GM06990 (cell line): ENCODE measurements around the gene C9orf152.
A peak's percentile ranks its signal among the peaks of the same experiment; 100 is the strongest.

ENCODE experiments used
- DNase-seq: peaks from one replicate; pipeline ENCODE4 v3.0.0-alpha.2; 2011; ENCODE audit not compliant: insufficient read length; ENCODE audit errors: extremely low read depth
- H3K27me3 ChIP-seq: replicated peaks from 2 replicates; pipeline ENCODE4 v1.6.0; 2011; ENCODE audit warnings: low read length; ENCODE audit not compliant: control insufficient read depth, insufficient read depth
- H3K36me3 ChIP-seq: 2 replicates; pipeline ENCODE4 v1.5.1; 2011; ENCODE audit warnings: low read length; ENCODE audit not compliant: control insufficient read depth, insufficient read depth
- H3K4me3 ChIP-seq: replicated peaks from 2 replicates; pipeline ENCODE4 v1.5.1; 2011; ENCODE audit warnings: low read depth, mild to moderate bottlenecking, control low read depth, low read length
- TF ChIP-seq, protein P1 (sequence below): IDR thresholded peaks from 2 replicates; pipeline ENCODE4 v1.5.1; 2011; ENCODE audit warnings: low read length, control low read depth, mild to moderate bottlenecking, inconsistent platforms; ENCODE audit not compliant: insufficient read depth, poor library complexity, severe bottlenecking

Gene C9orf152, protein sequence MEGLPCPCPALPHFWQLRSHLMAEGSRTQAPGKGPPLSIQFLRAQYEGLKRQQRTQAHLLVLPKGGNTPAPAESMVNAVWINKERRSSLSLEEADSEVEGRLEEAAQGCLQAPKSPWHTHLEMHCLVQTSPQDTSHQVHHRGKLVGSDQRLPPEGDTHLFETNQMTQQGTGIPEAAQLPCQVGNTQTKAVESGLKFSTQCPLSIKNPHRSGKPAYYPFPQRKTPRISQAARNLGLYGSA

DNA sequence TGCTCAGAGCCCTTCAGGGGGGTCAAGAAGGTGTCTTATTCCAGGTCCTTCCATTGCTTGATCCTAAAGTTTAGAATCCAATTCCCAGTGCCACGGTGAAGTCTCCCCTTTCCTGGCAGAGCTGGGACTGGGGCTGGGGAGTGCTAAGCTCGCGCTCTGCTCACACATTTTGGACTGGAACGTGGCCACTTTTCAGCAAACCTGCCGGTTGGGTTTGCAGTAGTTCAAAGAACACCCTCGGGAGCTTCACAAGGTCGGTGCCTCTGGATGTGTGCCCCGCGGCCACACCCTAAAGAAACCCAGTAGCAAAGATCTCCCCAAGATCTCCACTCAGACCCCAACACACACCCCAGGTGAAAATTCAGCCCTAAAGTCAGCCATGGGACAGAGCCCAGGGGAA, at the start of gene C9orf152:
Gene C9orf152 (minus strand): TSS at position 129 of the 400 bp plus-strand sequence. CDS start 580 bp downstream, outside the sequence.
- DNase-seq, result no peak
- Histone ChIP-seq H3K27me3 (no peaks in the 10 kb centered on the region; the same call in 1 of the 2 replicates), H3K4me3 (no peak within 1 kb of the TSS), H3K36me3 (no peaks in the 10 kb centered on the region)
- TF ChIP-seq, protein P1, sequence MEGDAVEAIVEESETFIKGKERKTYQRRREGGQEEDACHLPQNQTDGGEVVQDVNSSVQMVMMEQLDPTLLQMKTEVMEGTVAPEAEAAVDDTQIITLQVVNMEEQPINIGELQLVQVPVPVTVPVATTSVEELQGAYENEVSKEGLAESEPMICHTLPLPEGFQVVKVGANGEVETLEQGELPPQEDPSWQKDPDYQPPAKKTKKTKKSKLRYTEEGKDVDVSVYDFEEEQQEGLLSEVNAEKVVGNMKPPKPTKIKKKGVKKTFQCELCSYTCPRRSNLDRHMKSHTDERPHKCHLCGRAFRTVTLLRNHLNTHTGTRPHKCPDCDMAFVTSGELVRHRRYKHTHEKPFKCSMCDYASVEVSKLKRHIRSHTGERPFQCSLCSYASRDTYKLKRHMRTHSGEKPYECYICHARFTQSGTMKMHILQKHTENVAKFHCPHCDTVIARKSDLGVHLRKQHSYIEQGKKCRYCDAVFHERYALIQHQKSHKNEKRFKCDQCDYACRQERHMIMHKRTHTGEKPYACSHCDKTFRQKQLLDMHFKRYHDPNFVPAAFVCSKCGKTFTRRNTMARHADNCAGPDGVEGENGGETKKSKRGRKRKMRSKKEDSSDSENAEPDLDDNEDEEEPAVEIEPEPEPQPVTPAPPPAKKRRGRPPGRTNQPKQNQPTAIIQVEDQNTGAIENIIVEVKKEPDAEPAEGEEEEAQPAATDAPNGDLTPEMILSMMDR, result no peak

DNA sequence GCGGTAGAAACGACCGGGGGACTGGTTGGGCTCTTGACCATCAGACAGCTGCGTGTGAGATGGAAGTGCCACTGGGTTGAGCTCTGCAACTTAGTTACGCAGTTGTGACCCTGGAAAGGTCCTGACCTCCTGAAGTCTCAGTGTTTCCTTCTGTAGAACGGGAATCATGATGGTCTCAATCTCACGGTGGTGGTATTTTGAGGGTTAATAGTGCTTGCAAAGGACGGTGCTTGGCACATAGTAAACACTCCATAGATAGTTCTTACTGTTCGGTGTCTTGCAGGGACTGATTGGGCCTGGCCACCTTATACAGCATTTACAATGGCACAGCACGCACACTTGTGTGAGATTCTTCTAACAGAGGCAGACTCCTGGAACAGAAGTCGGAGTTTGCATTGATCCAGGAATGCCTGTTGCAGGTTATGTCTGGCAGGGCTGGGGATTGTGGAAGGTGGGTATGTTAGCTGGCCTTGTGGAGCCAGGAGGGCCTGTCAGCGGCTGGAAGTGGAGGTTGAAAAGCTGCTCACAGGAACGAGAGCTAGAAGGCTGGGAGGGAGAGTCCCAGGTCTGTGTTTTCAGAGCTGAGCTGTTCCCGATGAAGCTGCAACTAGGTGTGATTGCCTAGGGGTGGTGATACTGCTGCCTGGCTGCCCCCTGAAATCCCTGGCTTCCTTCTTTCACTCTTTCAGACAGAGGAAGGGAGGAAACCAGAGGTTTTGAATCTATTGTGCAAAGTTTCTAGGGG, 49.3 kb upstream of the C9orf152 start:
- peak overlapping the region; percentile 92 for H3K4me3 ChIP-seq
- TF ChIP-seq, protein P1, result no peak
- no peaks in the 10 kb centered on the region for H3K27me3 ChIP-seq
- H3K36me3 ChIP-seq, result no peaks in the 10 kb centered on the region
- DNase-seq, result no peak

DNA sequence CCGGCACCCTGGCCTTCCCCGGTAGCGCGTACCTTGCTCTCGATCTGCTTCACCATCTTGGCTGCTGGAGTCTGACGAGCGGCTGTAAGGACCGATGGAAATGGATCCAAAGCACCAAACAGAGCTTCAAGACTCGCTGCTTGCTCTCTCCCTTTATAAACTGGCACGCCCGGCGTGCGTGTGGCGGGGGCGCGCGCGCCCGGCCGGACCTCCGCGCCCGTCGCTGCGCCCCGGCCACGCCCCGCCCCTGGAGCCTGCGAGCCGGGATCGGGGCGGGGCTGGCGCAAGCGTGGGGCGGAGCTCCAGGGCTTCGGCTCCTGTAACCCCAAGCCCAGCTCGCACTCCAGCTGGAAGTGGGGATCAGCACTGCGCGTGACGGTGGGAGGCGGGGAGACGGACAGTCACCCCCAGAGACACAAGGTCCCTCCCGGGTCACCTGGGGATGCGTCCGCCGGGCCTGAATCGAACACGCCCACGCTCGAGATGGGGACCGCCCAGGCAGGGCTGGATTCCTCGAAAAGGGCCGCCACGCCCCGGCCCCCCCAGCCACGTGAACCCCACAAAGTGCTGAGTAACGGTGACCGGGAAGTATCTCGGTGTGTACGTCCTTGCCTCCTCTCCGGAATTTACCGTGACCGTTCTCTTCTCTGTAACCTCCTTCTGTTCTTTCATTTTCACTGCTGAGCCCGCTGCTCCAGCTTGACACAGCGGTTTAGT, 48.6 kb upstream of the C9orf152 start, which contains the start of gene TXN:
Gene TXN (minus strand): TSS at position 128 of the 717 bp plus-strand sequence. CDS start 72 bp downstream, at position 56.
- Histone ChIP-seq H3K27me3 (no peaks in the 10 kb centered on the region), H3K36me3 (no peaks in the 10 kb centered on the region), H3K4me3 (peak within 1 kb of the TSS; percentile 92)
- TF ChIP-seq, protein P1, result no peak
- DNase-seq, result peak; percentile 97

DNA sequence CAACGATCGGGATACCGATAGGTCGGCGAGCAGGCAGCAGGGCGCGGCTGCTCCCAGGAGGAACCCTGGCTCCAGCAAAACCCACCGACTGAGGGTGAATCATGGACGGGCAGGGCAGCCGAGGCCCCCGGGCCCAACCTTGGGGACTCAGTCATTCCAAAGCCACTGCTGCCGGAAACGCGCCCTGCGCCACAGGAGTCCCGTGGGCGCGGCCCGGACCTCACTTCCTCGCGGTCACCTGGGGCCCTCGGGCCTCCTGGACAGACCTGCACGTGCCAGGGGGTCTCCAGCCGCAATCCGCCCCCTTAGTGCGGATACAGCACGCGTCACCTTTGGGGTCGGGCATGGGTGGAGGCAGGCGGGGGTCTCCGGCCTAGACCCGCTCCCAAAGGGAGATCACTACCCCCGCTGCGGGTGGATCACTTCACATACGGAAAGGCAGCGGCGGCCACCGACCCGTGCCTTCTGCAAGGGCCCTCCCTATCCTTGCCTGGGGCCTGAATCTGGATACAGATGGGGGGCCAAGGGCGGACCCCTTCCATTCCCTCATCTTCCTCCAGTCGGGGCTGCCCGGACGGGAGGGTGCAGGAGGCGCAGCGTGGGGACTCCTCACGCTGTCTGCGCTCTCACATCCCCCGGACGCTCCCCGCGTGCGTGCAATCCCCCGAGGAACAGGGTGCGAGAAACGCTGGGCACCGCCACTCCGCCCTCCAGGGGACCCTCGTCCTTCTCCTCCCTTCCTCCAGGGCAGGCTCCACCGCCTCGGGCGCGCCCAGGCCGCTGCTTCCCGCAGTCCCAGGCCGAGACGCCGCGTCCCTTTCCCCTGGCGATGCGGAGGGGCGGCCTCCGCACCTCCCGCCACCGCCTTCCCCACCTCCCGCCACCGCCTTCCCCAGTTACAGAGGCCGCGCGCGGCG, 47.8 kb upstream of the C9orf152 start:
- no peaks in the 10 kb centered on the region for H3K36me3 ChIP-seq

More for the DNA sequence above, 47.8 kb upstream of the C9orf152 start:
- DNase-seq, result peak; percentile 73
- TF ChIP-seq, protein P1, result no peak
- peak overlapping the region; percentile 92 for H3K4me3 ChIP-seq
- H3K27me3 ChIP-seq, result no peaks in the 10 kb centered on the region
